Neural progenitor cell (in vitro differentiated cells): ENCODE data around the gene NOTCH1. TPM values are rescaled to one million over a fixed set of nuclear protein-coding genes. Genes with fewer than 3 reads are reported as not detected.

Experiments used
- DNase-seq: peaks from one replicate; pipeline ENCODE4 v3.0.0-alpha.2; 2016; ENCODE audit warnings: low spot score
- H2AFZ ChIP-seq: fragments of 200-600 bp; sonication (generic); replicated peaks from 2 replicates; pipeline ENCODE4 v1.6.1; 2016; ENCODE audit warnings: antibody characterized with exemption
- H3F3A ChIP-seq: fragments of 200-600 bp; sonication (generic); 2 replicates; pipeline ENCODE4 v1.6.1; 2016; ENCODE audit warnings: antibody characterized with exemption, low read depth
- H3K27ac ChIP-seq: fragments of 200-600 bp; sonication (generic); 2 replicates; pipeline ENCODE4 v1.5.1; 2016; ENCODE audit warnings: mild to moderate bottlenecking
- H3K27me3 ChIP-seq: fragments of 200-600 bp; sonication (generic); 2 replicates; pipeline ENCODE4 v1.6.1; 2016; ENCODE audit warnings: mild to moderate bottlenecking, moderate library complexity
- H3K36me3 ChIP-seq: fragments of 200-600 bp; sonication (generic); 2 replicates; pipeline ENCODE4 v1.5.1; 2016
- H3K4me1 ChIP-seq: fragments of 200-600 bp; sonication (generic); 2 replicates; pipeline ENCODE4 v1.6.1; 2016; ENCODE audit warnings: mixed run types
- H3K4me2 ChIP-seq: fragments of 200-600 bp; sonication (generic); 2 replicates; pipeline ENCODE4 v1.6.1; 2016
- H3K4me3 ChIP-seq: fragments of 200-600 bp; sonication (generic); 2 replicates; pipeline ENCODE4 v1.5.1; 2016
- H3K79me2 ChIP-seq: fragments of 200-600 bp; sonication (generic); 2 replicates; pipeline ENCODE4 v1.6.1; 2016; ENCODE audit warnings: low read depth
- H3K9ac ChIP-seq: fragments of 200-600 bp; sonication (generic); 2 replicates; pipeline ENCODE4 v1.6.1; 2016
- H3K9me3 ChIP-seq: fragments of 200-600 bp; sonication (generic); 2 replicates; pipeline ENCODE4 v1.5.1; 2016; ENCODE audit warnings: low read depth
- H4K20me1 ChIP-seq: fragments of 200-600 bp; sonication (generic); 2 replicates; pipeline ENCODE4 v1.6.1; 2016; ENCODE audit warnings: low read depth
- H3K27ac Mint-ChIP-seq: 3 replicates; pipeline ENCODE4 v1.8.0; 2021; ENCODE audit warnings: mixed read lengths
- H3K27me3 Mint-ChIP-seq: 2 replicates; pipeline ENCODE4 v1.8.0; 2022; ENCODE audit warnings: low read depth, mild to moderate bottlenecking, inconsistent platforms, moderate library complexity, mixed read lengths; ENCODE audit not compliant: insufficient read depth
- H3K36me3 Mint-ChIP-seq: 3 replicates; pipeline ENCODE4 v1.8.0; 2021; ENCODE audit warnings: mixed read lengths
- H3K4me1 Mint-ChIP-seq: 3 replicates; pipeline ENCODE4 v1.8.0; 2021; ENCODE audit warnings: mixed read lengths
- H3K4me3 Mint-ChIP-seq: 3 replicates; pipeline ENCODE4 v1.8.0; 2021; ENCODE audit warnings: mild to moderate bottlenecking, moderate library complexity, mixed read lengths
- H3K9me3 Mint-ChIP-seq: 3 replicates; pipeline ENCODE4 v1.8.0; 2020; ENCODE audit warnings: mixed read lengths
- CTCF ChIP-seq: fragments of 200-600 bp; sonication (generic); IDR thresholded peaks from 2 replicates; pipeline ENCODE4 v1.5.1; 2017; ENCODE audit warnings: antibody characterized with exemption, mild to moderate bottlenecking
- EZH2 ChIP-seq: fragments of 200-600 bp; sonication (generic); IDR thresholded peaks from 2 replicates; pipeline ENCODE4 v1.6.1; 2017; ENCODE audit warnings: antibody characterized with exemption, mild to moderate bottlenecking, moderate library complexity
- EZH2phosphoT487 ChIP-seq: fragments of 200-600 bp; sonication (generic); IDR thresholded peaks from 2 replicates; pipeline ENCODE4 v1.6.1; 2017; ENCODE audit warnings: antibody characterized with exemption
- total RNA-seq: library from RNA; depleted of rRNA; stranded (reverse); fragments of >200 nt; gene quantifications from 2 replicates; pipeline ENCODE4 v1.2.3, GENCODE V29; 2015; ENCODE audit warnings: low replicate concordance

NOTCH1 gene
- total RNA-seq, 1 donor from 2014 or later: 11.7 TPM

DNA sequence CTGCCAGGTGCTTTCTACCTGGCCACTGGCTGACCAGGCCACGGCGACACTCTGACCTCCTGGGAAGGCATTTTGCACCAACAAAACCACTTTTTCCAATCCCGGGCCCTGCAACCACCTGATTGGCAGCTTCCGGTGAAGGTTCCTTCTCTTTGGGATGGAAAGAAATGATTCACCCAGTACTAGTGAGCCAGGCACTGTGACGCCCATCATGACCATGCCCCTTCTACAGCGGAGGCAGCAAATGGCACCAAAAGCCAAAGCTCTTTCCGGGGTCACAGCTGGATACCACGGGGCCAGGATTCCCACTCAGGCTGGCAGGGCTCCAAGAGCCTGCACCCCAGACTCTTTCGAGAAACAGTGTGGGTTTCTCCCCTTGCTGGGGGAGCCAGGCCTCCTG lies 4.7 kb downstream of the NOTCH1 start:
- Mint-ChIP-seq H3K27me3 (peaks cover 2% of the 10 kb centered on the region), H3K4me3 (no peak overlapping the region), H3K4me1 (peaks cover 40% of the 10 kb centered on the region), H3K27ac (no peak overlapping the region), H3K9me3 (no peaks in the 10 kb centered on the region), H3K36me3 (peaks cover 3% of the 10 kb centered on the region)
- Histone ChIP-seq H3K9ac (no peak overlapping the region), H3K27ac (no peak overlapping the region), H3K9me3 (no peaks in the 10 kb centered on the region), H4K20me1 (peaks cover 91% of the 10 kb centered on the region), H2AFZ (no peak overlapping the region), H3K4me2 (peak overlapping the region; percentile 86), H3F3A (peaks cover 34% of the 10 kb centered on the region), H3K4me3 (no peak overlapping the region), H3K79me2 (peaks cover 88% of the 10 kb centered on the region), H3K36me3 (no peaks in the 10 kb centered on the region), H3K4me1 (peaks cover 35% of the 10 kb centered on the region), H3K27me3 (no peaks in the 10 kb centered on the region)
- no peak for DNase-seq
- TF ChIP-seq EZH2phosphoT487 (no peak), EZH2 (no peak), CTCF (no peak)

DNA sequence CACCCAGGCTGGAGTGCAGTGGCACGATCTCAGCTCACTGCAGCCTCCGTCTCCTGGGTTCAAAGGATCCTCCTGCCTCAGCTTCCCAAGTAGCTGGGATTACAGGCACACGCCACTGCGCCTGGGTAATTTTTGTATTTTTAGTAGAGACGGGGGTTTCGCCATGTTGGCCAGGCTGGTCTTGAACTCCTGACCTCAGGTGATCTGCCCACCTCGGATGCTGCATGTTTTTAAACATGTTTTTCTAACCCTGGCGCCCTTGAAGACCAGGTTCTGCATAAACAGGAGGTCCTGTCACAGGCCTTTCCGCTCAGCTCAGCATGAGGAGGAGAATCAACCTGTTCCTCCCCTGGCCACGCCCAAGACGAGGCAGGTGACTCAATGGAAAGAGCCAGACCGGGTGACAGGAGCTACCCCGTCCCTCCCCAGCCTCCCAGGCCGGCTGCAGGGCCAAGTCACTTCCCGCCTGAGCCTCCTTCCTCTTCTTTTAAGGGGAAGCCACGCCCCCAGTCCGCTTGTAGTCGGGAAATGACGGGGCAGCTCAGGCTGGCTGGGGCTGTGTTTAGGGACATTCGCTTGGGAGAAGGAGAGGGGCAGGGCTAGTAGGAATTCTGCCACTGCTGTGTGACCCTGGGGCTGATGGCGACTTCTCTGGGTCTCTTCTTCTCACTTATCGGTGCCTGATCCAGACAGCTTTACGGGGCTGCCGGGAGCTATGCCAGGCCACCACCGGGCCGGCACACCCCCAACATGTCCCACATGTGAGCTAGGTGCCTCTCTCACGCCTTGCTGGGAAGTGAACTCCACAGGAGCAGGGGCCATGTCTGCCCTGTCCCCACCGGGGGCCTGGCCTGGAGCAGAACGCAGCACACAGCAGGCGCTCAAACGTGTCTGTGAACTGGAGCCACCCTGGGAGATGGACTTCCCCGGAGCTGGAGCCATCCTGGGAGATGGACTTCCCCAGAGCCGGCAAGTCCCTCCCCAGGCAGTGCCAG lies 6.1 kb downstream of the NOTCH1 start:
- Mint-ChIP-seq H3K9me3 (no peaks in the 10 kb centered on the region), H3K27ac (peak overlapping the region; percentile 29), H3K4me1 (peaks cover 40% of the 10 kb centered on the region), H3K36me3 (peaks cover 3% of the 10 kb centered on the region), H3K4me3 (no peak overlapping the region), H3K27me3 (peaks cover 2% of the 10 kb centered on the region)
- Histone ChIP-seq H3K27me3 (no peaks in the 10 kb centered on the region), H3K4me1 (peaks cover 39% of the 10 kb centered on the region), H3K79me2 (peaks cover 84% of the 10 kb centered on the region), H3K9ac (no peak overlapping the region), H2AFZ (no peak overlapping the region), H3K27ac (no peak overlapping the region), H3F3A (peaks cover 32% of the 10 kb centered on the region), H3K9me3 (no peaks in the 10 kb centered on the region), H3K36me3 (no peaks in the 10 kb centered on the region), H3K4me2 (no peak overlapping the region), H3K4me3 (no peak overlapping the region), H4K20me1 (peaks cover 94% of the 10 kb centered on the region)
- DNase-seq: no peak
- TF ChIP-seq EZH2phosphoT487: no peak
- no peak for TF ChIP-seq EZH2
- TF ChIP-seq CTCF: no peak

DNA sequence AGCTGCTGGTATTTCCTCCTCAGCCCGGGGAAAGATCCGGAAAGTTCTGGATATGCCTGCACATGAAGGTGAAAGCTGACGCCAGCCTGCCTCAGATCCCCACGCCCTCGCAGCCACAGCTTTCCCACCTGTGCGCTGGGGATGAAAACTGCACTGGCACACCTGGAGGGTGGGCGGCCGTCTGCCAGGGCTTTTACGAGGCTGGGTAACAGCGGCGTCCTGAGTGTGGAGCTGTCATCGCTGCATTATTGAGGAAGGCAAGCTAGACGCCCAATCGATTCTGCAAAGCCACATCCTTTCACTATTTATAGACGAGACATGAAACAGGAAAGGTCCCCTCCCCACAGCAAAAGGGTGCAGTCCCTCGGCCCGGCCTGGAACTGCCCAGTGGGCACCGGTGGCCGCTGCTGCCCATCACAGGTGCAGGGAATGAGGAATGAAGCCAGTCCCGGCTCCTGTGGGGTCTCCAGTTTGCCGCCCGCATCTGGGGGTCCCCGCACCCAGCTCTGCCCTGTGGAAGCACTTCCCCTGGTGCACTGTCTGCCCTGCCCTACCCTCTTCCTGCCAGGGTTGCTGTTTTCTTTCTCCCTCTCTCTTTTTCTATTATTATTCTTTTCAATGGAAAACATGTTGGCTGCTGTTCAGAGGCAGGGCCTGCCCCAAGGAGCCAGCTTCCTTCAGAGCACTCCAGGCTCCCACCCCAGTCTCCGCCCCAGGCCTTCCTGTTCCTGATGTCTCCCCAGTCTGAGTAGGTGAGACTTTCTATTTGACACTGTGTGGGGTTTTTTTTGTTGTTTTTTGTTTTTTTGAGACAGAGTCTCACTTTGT lies 7.0 kb downstream of the NOTCH1 start:
- Histone ChIP-seq H3F3A (peaks cover 31% of the 10 kb centered on the region), H3K9me3 (no peaks in the 10 kb centered on the region), H3K4me3 (no peak overlapping the region), H4K20me1 (peaks cover 94% of the 10 kb centered on the region), H3K4me2 (no peak overlapping the region), H3K4me1 (peaks cover 33% of the 10 kb centered on the region), H3K79me2 (peaks cover 84% of the 10 kb centered on the region), H3K9ac (no peak overlapping the region), H3K36me3 (no peaks in the 10 kb centered on the region), H2AFZ (no peak overlapping the region), H3K27ac (no peak overlapping the region), H3K27me3 (no peaks in the 10 kb centered on the region)
- Mint-ChIP-seq H3K4me3 (no peak overlapping the region), H3K9me3 (no peaks in the 10 kb centered on the region), H3K4me1 (peaks cover 39% of the 10 kb centered on the region), H3K36me3 (peaks cover 3% of the 10 kb centered on the region), H3K27me3 (peaks cover 5% of the 10 kb centered on the region), H3K27ac (no peak overlapping the region)
- no peak for DNase-seq
- TF ChIP-seq EZH2 (no peak), EZH2phosphoT487 (no peak), CTCF (no peak)
